CD4-positive, alpha-beta T cell treated with Interleukin-4 for 4 hours (primary cell): ENCODE measurements around the gene FST.

ENCODE experiments used
- DNase-seq: peaks from one replicate; pipeline ENCODE4 v3.0.0-alpha.2; 2020

FST gene

GRCh38 chr5:53476019-53476418 lies 4.4 kb upstream of the FST start:
- DNase-seq: no peak

GRCh38 chr5:53476531-53477480 lies 3.6 kb upstream of the FST start:
- no peak for DNase-seq

- DNase-seq: peak; percentile 38
These were observed 1.9 kb upstream of the FST start for GRCh38 chr5:53478411-53479044.

GRCh38 chr5:53479045-53479589 lies 1.3 kb upstream of the FST start:
- DNase-seq: no peak

DNA sequence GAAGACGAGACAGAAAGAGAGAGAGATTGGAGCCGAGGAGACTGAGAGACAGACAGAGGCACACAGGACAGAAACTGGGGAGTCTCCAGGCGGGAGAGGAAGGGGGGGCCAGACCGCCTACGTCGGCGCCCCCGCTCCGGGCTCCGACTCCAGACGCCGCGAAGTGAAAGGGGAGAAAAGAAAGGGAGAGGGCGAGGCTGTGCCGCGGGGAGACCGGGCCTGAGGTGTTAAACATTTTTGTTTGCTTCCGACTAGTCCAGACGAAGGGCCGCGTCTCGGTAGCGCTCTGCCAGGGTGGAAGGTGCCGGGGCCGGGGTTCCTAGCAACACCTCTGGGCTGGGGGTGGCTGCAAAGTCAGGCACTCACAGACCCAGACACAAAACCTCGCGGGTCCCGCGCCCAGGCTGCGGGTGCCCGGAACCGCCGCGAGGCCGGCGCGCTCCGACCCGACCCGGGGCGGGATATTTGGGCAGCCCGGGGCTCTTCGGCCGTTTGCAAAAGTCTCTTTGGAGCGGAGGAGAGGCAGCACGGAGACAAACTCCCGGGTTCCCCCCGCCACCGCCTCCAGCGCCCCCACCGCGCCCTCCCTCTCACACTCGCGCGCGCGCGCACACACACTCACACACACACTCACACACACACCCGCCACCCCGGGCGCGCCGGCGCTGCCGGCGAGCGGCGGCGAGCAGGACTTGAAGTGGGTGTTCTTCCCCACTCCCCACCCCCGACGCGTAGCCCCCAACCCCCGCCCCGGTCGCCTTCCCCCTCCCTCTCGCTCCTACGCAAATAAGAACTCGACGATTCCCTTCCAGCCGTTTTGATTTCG lies 626 bp upstream of the FST start:
- no peak for DNase-seq

DNA sequence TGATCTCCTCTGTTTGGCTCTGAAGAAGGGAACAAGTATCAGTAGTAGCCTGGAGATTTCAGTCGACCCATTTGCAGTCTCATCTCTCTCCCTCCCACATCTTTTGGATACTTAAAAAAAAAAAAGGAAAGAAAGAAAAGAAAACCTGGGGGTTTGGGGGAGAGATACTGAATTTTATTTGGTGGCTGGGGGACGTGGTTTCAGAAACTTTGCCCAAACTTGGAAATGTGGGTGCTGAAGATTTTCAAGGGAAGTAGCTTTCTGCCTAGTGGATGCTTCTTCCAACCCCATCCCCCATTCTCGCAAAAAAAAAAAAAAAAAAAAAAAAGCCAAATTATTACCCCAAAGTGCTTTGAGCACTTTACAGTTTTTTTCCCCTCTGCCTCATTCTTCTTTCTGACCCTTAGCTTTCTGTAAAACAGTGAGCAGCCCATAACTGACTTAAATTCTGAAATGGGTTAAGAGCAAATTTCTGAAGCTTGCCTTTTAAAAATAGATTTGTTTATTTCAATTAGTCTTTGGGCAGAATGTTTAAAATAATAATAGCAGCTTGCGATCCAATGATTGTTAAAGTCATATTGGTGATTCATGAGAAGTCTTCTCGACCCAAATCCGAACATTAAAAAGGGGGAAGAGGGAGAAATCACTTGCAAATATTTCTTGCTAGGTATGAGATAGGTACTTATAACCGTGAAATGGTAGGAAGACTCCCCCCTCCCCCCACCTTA lies 894 bp downstream of the FST start:
- no peak for DNase-seq

DNA sequence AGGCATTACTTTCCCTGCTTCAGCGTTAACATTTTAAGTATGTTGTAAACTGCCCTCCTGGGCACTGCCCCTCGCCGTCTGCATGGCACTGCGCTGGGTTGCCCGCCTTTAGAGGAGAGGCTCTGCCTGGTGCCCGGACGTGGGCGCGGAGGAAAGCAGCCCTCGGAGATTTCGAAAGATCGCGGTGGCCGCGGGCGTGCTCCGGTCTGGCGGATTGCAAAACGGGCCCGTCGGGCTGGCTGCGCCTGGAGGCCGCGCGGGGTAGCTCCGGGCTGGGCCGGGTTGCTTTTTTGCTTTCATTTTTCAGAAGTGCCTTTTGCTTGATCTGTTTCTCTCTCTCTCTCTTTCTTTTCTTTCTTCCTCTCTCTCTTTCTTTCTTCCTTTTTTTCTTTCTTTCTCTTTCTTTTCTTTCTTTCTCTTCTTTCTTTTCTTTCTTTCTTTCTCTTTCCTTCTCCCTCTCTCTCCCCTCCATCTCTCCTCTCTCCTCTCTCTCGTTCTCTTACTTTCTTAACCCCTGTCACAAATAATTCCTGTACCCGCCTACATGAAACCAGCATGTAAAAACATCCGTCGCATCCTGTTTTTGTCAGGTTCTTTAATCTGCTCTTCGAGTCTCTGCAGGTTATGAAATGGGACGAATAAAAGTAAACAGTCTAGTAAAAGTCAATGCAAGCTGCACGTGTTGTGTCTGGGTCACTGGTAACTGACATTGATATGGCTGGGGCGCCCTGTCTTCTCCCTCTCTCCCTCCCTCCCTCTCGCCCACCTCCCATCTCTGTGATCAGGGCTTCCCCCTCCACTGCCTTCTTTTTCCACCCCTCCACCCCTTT lies 1.7 kb downstream of the FST start:
- peak; percentile 44 for DNase-seq

DNA sequence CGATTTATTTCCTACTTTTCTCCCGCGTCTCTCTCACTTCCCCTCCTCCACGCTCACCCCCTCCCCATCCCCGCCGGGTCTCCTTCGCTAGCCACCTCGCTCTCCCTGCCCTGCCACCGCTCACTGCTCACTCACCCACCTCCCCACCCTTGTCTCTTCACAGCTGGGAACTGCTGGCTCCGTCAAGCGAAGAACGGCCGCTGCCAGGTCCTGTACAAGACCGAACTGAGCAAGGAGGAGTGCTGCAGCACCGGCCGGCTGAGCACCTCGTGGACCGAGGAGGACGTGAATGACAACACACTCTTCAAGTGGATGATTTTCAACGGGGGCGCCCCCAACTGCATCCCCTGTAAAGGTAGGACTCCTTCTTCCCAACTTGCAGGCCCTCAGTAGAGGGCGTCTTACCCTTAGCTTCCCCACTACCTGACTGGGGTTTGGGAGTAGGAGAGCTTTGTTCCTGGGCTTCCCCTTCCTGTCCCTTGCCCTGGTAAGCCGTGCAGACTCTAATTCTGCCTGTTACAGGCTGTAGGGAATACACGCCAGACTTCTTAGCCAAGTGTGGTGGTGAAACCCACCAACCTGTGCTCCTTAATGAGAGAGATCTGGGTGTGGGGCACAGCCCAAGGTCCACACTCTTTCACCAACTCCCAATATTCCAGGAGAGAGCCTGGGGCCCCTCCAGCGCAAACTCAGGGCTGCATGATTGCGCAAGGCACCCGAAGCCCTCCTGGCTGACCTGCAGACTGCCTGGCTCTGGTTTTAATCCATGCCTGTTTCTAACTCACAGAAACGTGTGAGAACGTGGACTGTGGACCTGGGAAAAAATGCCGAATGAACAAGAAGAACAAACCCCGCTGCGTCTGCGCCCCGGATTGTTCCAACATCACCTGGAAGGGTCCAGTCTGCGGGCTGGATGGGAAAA lies 2.5 kb downstream of the FST start:
- DNase-seq: no peak

DNA sequence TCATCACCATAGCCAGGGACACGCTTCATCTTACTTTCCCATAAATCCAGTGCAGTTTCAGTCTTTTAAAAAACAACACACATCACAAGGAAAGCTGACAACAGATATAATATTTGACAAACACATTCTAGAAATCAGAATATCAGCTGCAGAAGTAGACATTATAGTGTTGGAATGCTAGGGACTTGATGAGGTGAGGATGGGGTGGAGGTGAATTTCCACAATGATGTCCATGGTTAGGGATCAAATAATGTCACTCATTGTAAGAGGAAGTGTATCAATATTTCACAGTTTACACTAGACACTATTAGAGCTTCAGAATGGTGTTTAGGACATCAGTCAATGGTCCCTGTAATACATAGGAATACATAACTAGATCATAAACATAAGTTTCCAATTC lies 7.0 kb downstream of the FST start:
- no peak for DNase-seq

DNA sequence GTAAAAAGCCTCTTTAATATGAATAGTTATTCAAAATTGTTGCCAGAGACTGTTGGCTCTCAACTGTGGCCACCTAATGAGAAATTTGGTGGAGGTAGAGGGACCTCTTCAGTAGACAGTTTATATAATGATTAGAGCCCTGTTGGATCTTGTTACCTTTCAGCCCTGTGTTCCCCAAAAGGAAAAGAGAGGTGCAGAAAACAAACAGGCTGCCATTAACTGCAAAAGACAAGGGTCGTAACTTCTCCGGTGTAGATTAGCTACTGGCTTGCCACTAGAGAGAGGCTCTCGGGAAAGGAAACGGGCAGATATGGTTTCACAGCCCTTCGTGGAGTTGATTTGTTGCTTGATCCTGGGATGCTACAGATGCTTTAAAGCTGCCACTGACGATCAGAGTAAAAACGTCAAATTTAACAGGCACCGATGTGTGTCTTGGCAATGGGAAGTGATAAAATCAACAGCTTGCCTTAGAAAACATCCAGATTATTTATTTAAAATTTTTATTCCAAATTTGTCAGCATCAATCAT lies 7.8 kb downstream of the FST start:
- no peak for DNase-seq

DNA sequence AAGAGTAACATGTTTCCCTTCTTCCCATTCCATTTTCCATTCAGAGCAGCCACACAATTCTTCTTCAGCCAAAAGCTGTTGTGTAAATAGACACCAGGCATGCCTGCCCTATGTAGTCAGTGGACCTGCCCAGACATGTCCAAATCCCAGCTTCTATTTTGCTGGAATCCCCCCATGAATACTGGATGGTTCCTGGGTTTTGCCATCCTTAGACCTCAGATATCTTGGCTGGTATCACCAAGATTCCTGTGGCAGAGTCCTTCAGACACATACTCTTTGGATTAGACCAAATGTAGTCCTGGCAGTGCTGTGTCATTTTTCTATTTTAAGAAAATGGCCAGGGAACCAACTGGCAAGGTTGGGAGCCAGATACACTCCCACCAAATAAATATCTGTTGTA lies 10.3 kb downstream of the FST start:
- DNase-seq: no peak

DNA sequence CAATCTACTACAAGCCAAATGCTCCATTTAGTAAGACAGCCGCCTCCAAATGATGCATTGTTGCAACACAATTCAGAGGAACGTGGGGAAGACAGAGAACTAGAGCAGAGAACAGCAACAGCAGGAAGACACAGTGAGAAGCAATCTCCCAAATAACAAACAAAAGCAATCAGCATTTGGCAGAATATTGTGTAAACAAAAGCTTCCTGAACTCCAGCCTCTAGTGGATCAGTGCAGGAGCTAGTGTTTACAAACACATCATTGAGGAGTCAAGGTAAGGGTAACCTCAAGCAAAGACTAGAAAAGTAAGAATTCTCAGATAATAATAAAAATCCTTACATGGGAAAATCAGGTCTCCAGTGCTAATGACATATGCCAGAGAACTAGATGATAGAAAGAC lies 20.6 kb downstream of the FST start:
- DNase-seq: no peak

GRCh38 chr5:53503562-53504218 lies 23.3 kb downstream of the FST start:
- DNase-seq: no peak

DNA sequence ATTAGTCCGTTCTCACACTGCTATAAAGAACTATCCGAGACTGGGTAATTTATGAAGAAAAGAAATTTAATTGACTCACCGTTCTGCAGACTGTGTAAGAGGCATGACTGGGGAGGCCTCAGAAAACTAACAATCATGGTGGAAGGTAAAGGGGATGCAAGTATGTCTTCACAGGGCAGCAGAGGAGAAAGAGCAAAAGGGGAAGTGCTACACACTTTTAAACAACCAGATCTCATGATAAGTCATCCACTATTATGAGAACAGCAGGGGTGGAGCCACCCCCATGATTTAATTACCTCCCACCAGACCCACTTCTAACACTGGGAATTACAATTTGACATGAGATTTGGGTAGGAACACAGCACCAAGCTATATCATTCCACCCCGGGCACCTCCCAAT lies 26.6 kb downstream of the FST start:
- no peak for DNase-seq

- no peak for DNase-seq
These were observed 27.7 kb downstream of the FST start for GRCh38 chr5:53508125-53508524.

- DNase-seq: no peak
These were observed 32.1 kb downstream of the FST start for GRCh38 chr5:53512539-53512938.

- DNase-seq: no peak
These were observed 35.6 kb downstream of the FST start for GRCh38 chr5:53515988-53516387.

DNA sequence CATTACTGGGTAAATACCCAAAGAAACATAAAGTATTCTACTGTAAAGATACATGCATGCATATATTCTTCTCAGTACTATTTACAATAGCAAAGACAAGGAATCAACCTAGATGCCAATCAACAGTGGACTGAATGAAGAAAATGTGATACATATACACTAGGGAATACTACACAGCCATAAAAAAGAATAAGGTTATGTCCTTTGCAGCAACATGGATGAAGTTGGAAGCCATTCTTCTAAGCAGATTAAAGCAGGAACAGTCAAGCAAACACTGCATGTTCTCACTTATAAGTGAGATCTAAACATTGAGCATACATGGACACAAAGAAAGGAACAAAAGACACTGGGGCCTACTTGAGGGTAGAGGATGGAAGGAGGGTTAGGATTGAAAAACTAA lies 40.4 kb downstream of the FST start:
- DNase-seq: no peak
